ENCODE measurements around the gene CA10.

GRCh38 chr17:51907041-51907440 lies 251.5 kb downstream of the CA10 start:
- TF ChIP-seq CTCF (optimal IDR thresholded peaks at IDR 0.05 in 1 of 3, IDR thresholded peaks at IDR 0.05 in 1 of 3, conservative IDR thresholded peaks at IDR 0.05 in 1 of 3; ENCODE audit: extremely low read depth in 1 of 3, insufficient read depth in 2 of 3, low read length in 3 of 3) = no peak
- TF ChIP-seq EZH2 (IDR thresholded peaks at IDR 0.05; ENCODE audit: low read length) = no peak

All from keratinocyte (primary cell).